Astrocyte (in vitro differentiated cells and primary cell): Measurements from ENCODE around the gene CYBB. TPM values are rescaled to one million over a fixed set of nuclear protein-coding genes. Genes with fewer than 3 reads are reported as not detected.

Experiments used
- DNase-seq: peaks from one replicate; pipeline ENCODE4 v3.0.0-alpha.2; 2010; ENCODE audit warnings: low read depth
- FAIRE-seq: peaks from 2 replicates; lab custom pipeline; 2011; peaks lifted over from hg19 to GRCh38; lab: Jason Lieb, UNC
- H2AFZ ChIP-seq: 2 replicates; pipeline ENCODE4 v1.6.0; 2012; ENCODE audit warnings: low read depth, low read length, inconsistent platforms
- H3K27ac ChIP-seq: 2 replicates; pipeline ENCODE4 v1.5.1; 2011; ENCODE audit warnings: low read depth, low read length, inconsistent platforms
- H3K27me3 ChIP-seq: 2 replicates; pipeline ENCODE4 v1.6.0; 2011; ENCODE audit warnings: low read length, inconsistent platforms; ENCODE audit not compliant: insufficient read depth
- H3K36me3 ChIP-seq: 2 replicates; pipeline ENCODE4 v1.5.1; 2011; ENCODE audit warnings: low read length, inconsistent platforms; ENCODE audit not compliant: insufficient read depth
- H3K4me1 ChIP-seq: 2 replicates; pipeline ENCODE4 v1.5.1; 2011; ENCODE audit warnings: low read length, inconsistent platforms; ENCODE audit not compliant: insufficient read depth
- H3K4me2 ChIP-seq: 2 replicates; pipeline ENCODE4 v1.6.0; 2012; ENCODE audit warnings: low read length, inconsistent platforms
- H3K4me3 ChIP-seq: 2 replicates; pipeline ENCODE4 v1.5.1; 2011; ENCODE audit warnings: low read depth, mild to moderate bottlenecking, low read length, inconsistent platforms; ENCODE audit not compliant: insufficient read depth
- H3K79me2 ChIP-seq: 2 replicates; pipeline ENCODE4 v1.6.0; 2012; ENCODE audit warnings: mild to moderate bottlenecking, low read length, inconsistent platforms; ENCODE audit not compliant: insufficient read depth
- H3K9ac ChIP-seq: 2 replicates; pipeline ENCODE4 v1.6.0; 2012; ENCODE audit warnings: mild to moderate bottlenecking, low read length, inconsistent platforms
- H3K9me3 ChIP-seq: 2 replicates; pipeline ENCODE4 v1.5.1; 2012; ENCODE audit warnings: low read depth, mild to moderate bottlenecking, low read length, inconsistent platforms; ENCODE audit not compliant: insufficient read depth
- H4K20me1 ChIP-seq: 2 replicates; pipeline ENCODE4 v1.6.0; 2012; ENCODE audit warnings: low read length, inconsistent platforms; ENCODE audit not compliant: insufficient read depth
- H3K27ac Mint-ChIP-seq: one replicate; pipeline ENCODE4 v1.8.0; 2021; ENCODE audit warnings: mild to moderate bottlenecking, mixed read lengths; ENCODE audit not compliant: unreplicated experiment
- H3K27me3 Mint-ChIP-seq: one replicate; pipeline ENCODE4 v1.8.0; 2021; ENCODE audit warnings: low read depth, mixed read lengths; ENCODE audit not compliant: unreplicated experiment
- H3K36me3 Mint-ChIP-seq: one replicate; pipeline ENCODE4 v1.8.0; 2021; ENCODE audit warnings: low read depth, mixed read lengths; ENCODE audit not compliant: unreplicated experiment
- H3K4me1 Mint-ChIP-seq: one replicate; pipeline ENCODE4 v1.8.0; 2021; ENCODE audit warnings: low read depth, mixed read lengths; ENCODE audit not compliant: unreplicated experiment
- H3K4me3 Mint-ChIP-seq: one replicate; pipeline ENCODE4 v1.8.0; 2021; ENCODE audit warnings: mild to moderate bottlenecking, moderate library complexity, mixed read lengths; ENCODE audit not compliant: unreplicated experiment
- H3K9me3 Mint-ChIP-seq: one replicate; pipeline ENCODE4 v1.8.0; 2021; ENCODE audit warnings: mild to moderate bottlenecking, mixed read lengths; ENCODE audit not compliant: unreplicated experiment
- CTCF ChIP-seq: IDR thresholded peaks from 2 replicates; pipeline ENCODE4 v1.5.1; 2011; ENCODE audit warnings: low read depth, mild to moderate bottlenecking, inconsistent platforms, low read length, moderate library complexity; ENCODE audit not compliant: insufficient read depth
- EZH2 ChIP-seq: IDR thresholded peaks from 2 replicates; pipeline ENCODE4 v1.6.1; 2012; ENCODE audit warnings: mild to moderate bottlenecking, low read length, inconsistent platforms; ENCODE audit not compliant: insufficient read depth
- total RNA-seq: library from RNA; stranded (reverse); gene quantifications from 2 replicates; pipeline ENCODE4 v1.2.1, GENCODE V29; 2021

Gene CYBB
- total RNA-seq, 1 donor from 2014 or later, result not detected

- Mint-ChIP-seq H3K27ac (no peak overlapping the region), H3K27me3 (no peaks in the 10 kb centered on the region), H3K9me3 (no peaks in the 10 kb centered on the region), H3K4me1 (no peaks in the 10 kb centered on the region), H3K4me3 (no peak overlapping the region), H3K36me3 (no peaks in the 10 kb centered on the region)
- H2AFZ ChIP-seq, result no peak overlapping the region
- no peaks in the 10 kb centered on the region for H3K9me3 ChIP-seq
- no peaks in the 10 kb centered on the region for H3K4me1 ChIP-seq
- H3K4me2 ChIP-seq, result no peak overlapping the region
- DNase-seq (no peak), FAIRE-seq (no peak)
- no peaks in the 10 kb centered on the region for H3K79me2 ChIP-seq
- H3K9ac ChIP-seq, result no peak overlapping the region
- no peak overlapping the region for H3K4me3 ChIP-seq
- no peaks in the 10 kb centered on the region for H3K27me3 ChIP-seq
- H3K27ac ChIP-seq, result no peak overlapping the region
- H3K36me3 ChIP-seq, result no peaks in the 10 kb centered on the region
- TF ChIP-seq EZH2 (no peak), CTCF (no peak)
- no peaks in the 10 kb centered on the region for H4K20me1 ChIP-seq
Measured at GRCh38 chrX:37854148-37854547, 74.3 kb downstream of the CYBB start.

- no peaks in the 10 kb centered on the region for H3K9me3 Mint-ChIP-seq
- H3K36me3 Mint-ChIP-seq, result no peaks in the 10 kb centered on the region
- FAIRE-seq (no peak), DNase-seq (no peak)
- H3K4me1 Mint-ChIP-seq, result no peaks in the 10 kb centered on the region
- Histone ChIP-seq H3K4me2 (no peak overlapping the region), H3K27me3 (no peaks in the 10 kb centered on the region), H3K27ac (no peak overlapping the region), H3K9me3 (no peaks in the 10 kb centered on the region), H3K9ac (no peak overlapping the region), H4K20me1 (no peaks in the 10 kb centered on the region), H3K36me3 (no peaks in the 10 kb centered on the region), H2AFZ (no peak overlapping the region), H3K4me3 (no peak overlapping the region), H3K4me1 (no peaks in the 10 kb centered on the region), H3K79me2 (no peaks in the 10 kb centered on the region)
- H3K27me3 Mint-ChIP-seq, result no peaks in the 10 kb centered on the region
- TF ChIP-seq CTCF (no peak), EZH2 (no peak)
- H3K27ac Mint-ChIP-seq, result no peak overlapping the region
- no peak overlapping the region for H3K4me3 Mint-ChIP-seq
Measured at GRCh38 chrX:37854748-37855147, 74.9 kb downstream of the CYBB start.

GRCh38 chrX:37860721-37861120, 80.9 kb downstream of the CYBB start:
- Histone ChIP-seq H3K79me2 (no peaks in the 10 kb centered on the region), H3K27ac (no peak overlapping the region), H2AFZ (no peak overlapping the region), H3K4me1 (no peaks in the 10 kb centered on the region), H3K4me2 (no peak overlapping the region), H3K9ac (no peak overlapping the region), H3K4me3 (no peak overlapping the region), H3K36me3 (no peaks in the 10 kb centered on the region), H3K27me3 (no peaks in the 10 kb centered on the region), H3K9me3 (no peaks in the 10 kb centered on the region), H4K20me1 (no peaks in the 10 kb centered on the region)
- peak; percentile 32 for DNase-seq
- FAIRE-seq, result peak; percentile 82
- Mint-ChIP-seq H3K27me3 (no peaks in the 10 kb centered on the region), H3K4me1 (peaks cover 16% of the 10 kb centered on the region), H3K27ac (peak overlapping the region; percentile 80), H3K9me3 (no peaks in the 10 kb centered on the region), H3K4me3 (no peak overlapping the region), H3K36me3 (no peaks in the 10 kb centered on the region)
- no peak for TF ChIP-seq CTCF
- TF ChIP-seq EZH2, result no peak
